GM19455 (cell line): ENCODE results near the gene APPBP2.
"Not testable (repeated sequence)": the region's sequence is repeated elsewhere in the genome, so short reads cannot be mapped to it uniquely, and the experiment has no call there.

Experiments used
- ATAC-seq: cut with Tn5 transposase; IDR thresholded peaks from one replicate; pipeline ENCODE4 v1.9.1; 2021; ENCODE audit not compliant: unreplicated experiment

APPBP2 gene

DNA sequence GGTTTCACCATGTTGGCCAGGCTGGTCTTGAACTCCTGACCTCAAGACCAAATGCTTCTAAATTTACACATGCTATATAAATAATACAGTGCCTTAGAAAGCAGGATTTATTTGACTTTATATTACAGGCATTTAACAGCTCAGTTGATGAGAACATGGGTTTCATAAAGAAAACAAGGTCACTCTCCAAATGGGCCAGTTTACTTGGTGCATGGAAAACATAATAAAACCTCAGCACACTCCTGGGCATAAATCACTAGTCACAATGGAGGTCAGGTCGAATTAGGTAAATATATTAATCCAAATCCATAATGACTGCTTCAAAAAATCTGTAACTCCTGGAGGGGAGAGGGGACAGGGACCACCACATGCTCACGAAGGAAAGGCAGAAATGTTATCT is 24.5 kb downstream of the APPBP2 start:
- no peak for ATAC-seq

DNA sequence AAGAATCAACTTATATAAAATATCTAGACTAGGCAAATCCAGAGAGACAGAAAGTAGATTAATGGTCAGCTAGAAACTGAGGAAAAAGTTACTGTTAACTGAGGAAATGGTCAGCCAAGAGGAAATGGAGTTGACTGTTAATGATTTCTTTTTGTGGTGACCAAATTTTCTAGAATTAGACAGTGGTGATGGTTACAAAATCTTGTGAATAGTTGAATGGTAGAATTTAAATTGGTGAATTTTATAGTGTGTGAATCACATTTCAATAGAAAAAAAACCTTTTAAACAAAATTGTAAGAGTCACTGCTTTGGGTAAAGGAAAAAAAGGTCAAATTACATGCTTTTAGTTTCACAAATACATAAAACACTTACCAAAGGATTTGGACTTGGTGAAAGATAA is 30.0 kb downstream of the APPBP2 start:
- no peak for ATAC-seq

- ATAC-seq, result no peak
Observed at GRCh38 chr17:60495260-60495659, 30.8 kb downstream of the APPBP2 start.

DNA sequence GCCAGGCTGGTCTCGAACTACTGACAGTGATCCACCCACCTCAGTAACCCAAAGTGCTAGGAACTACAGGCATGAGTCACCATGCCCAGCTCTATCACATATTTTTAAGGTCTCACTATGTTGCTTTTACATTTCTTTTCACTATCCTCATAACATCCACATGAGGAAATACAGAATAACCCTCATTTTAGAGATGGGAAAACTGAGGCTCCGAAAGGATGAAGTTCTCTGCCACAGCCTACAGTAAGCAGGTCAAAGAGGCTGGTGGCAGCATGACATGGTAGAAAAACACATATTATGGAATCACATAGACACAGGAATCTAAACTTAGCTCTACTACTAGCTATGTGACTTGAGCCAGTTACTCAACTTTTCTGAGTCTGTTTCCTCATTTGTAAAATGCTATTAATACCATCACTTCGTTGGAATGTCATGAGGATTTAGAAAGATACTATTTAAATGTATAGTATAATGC is 32.2 kb downstream of the APPBP2 start:
- no peak for ATAC-seq

GRCh38 chr17:60491771-60492170 is 34.3 kb downstream of the APPBP2 start:
- ATAC-seq, result no peak

GRCh38 chr17:60490594-60490993 is 35.4 kb downstream of the APPBP2 start:
- ATAC-seq, result not testable (repeated sequence)

GRCh38 chr17:60481604-60482003 is 44.4 kb downstream of the APPBP2 start:
- ATAC-seq, result no peak

GRCh38 chr17:60473788-60474187 is 52.3 kb downstream of the APPBP2 start:
- no peak for ATAC-seq

DNA sequence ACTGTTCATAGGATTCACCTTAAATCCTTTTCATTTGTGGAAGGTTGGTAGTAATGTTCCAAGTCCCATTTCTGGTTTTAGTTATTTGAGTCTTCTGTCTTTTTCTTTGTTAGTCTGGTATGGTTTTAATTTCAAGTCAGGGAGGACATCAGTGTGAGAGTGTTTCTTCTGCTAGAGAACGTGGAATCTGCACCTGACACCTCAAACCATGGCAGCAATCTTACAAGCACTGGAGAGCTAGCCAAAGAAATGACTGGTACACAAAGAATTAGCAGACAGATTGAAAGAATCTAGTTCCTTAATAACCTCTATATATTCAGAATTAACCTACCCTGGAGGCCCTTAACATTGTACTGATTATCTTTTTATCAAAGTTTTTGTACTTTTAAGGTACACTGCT is 53.6 kb downstream of the APPBP2 start:
- no peak for ATAC-seq

GRCh38 chr17:60471451-60471850 is 54.6 kb downstream of the APPBP2 start:
- no peak for ATAC-seq

DNA sequence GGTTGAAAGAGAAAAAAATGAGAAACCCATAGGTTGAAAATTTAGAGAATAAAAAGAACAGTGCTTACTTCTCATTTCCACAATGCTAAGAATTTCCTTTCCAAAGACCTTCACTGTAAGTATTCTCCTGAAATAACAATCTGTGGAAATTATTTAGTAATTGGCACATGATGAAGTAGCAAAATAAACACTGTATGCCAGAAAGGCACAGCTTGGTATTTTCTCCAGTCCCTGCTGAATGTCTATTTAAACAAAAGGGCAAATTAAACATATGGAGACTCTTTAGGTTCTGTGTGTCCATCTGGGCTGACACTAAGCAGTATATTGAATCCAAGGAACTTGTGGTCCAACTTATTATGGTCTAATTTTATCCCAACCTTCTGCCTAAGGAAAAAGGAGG is 57.7 kb downstream of the APPBP2 start:
- no peak for ATAC-seq

GRCh38 chr17:60464343-60464742 is 61.7 kb downstream of the APPBP2 start:
- no peak for ATAC-seq

- no peak for ATAC-seq
Observed at GRCh38 chr17:60463157-60463835, 62.7 kb downstream of the APPBP2 start.

- ATAC-seq, result no peak
Observed at GRCh38 chr17:60461584-60461983, 64.5 kb downstream of the APPBP2 start.

GRCh38 chr17:60457148-60457547 is 68.9 kb downstream of the APPBP2 start:
- no peak for ATAC-seq

GRCh38 chr17:60455378-60455777 is 70.7 kb downstream of the APPBP2 start:
- no peak for ATAC-seq

DNA sequence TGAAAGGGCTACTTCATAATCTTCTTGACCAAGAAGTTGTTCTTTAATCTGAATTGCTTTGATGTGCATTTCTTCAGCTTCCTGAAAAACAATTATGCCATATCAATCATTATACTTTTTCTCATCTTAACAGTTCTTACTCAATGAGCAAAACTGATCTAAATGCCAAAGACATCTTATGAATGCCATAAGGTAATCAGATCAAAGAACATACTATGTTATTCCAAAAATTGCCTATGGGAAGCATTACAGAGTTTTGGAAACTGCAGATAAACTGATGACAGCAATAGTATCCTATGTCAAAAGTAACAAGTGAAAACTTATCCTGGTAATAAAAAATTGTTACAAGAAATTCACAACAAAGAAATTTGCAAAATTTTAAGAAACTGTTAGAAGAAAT is 74.1 kb downstream of the APPBP2 start:
- ATAC-seq, result no peak

- ATAC-seq, result no peak
Observed at GRCh38 chr17:60451071-60451470, 75.0 kb downstream of the APPBP2 start.

- no peak for ATAC-seq
Observed at GRCh38 chr17:60447375-60447774, 78.7 kb downstream of the APPBP2 start.

- ATAC-seq, result no peak
Observed at GRCh38 chr17:60445144-60445543, 80.9 kb downstream of the APPBP2 start.

GRCh38 chr17:60443713-60444112 is 82.3 kb downstream of the APPBP2 start:
- ATAC-seq, result no peak

DNA sequence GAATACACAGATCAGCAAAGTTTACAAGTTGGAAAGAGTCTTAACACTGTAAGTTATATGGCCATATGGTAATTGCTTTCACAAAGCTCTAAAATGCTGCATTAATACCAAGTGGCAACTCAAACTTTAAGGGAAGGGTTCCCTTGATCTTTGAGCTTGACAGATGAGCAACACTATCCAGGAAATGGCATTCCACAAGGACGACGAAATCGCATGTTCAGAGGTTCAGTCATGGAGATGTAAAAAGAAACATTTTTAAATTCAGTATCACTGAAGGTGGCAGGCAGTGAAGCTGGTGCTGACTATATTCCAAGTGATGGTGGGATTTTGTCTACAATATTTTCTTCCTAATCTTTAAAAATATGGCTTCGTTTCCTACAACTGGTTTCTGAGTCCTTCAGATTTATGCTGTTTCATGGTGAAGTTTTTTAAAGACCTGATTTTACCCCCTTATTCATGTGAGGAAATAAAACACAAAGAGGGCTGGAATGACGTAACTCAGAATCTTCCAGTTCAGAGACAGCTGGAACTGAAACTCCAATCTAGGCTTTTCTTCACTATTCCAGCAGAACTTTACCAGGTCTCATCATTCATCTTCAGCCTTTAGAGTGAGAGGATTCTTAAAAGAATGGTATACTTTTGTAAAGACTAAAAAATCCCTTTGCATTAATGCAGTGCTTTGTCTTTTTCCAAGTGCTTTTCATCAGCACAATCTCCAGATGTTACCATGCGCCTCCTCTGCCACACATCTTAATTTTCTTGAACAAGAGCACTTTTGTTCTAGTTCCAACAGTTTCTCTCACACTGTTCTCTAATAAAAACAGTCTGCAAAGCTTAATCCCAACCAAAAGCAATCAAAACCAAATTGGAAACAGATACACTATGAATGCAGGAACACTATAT is 83.5 kb downstream of the APPBP2 start:
- no peak for ATAC-seq
